ENCODE measurements around the gene PRKAR2A.
"Not testable (repeated sequence)": the region's sequence is repeated elsewhere in the genome, so short reads cannot be mapped to it uniquely, and the experiment has no call there.

PRKAR2A gene

GRCh38 chr3:48738926-48739616 is 108.6 kb downstream of the PRKAR2A start:
- no peak for TF ChIP-seq CTCF (conservative IDR thresholded peaks at IDR 0.05; ENCODE audit: low read depth, low read length)
- H3K4me3 ChIP-seq (ENCODE audit: low read length) = no peak overlapping the region
- no peak for DNase-seq (ENCODE audit: low read depth)

DNA sequence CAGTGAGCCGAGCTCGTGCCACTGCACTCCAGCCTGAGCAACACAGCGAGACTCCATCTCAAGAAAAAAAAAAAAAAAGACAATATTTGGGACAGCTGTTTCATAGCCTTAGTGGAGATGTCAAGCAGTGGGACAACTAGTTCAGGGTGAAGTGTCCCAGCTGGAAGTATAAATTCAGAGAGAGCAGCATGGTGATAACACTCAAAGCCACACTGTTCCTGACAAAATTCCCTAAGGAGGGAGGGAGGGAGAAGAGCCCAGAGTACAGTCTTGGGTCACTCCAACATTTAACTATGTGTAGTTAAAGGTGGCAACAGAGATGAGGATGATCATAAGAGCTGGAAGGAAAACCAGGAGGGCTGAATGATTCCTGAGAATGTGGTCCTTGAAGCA is 109.5 kb downstream of the PRKAR2A start:
- TF ChIP-seq CTCF (conservative IDR thresholded peaks at IDR 0.05; ENCODE audit: low read depth, low read length) = no peak
- H3K4me3 ChIP-seq (ENCODE audit: low read length) = no peak overlapping the region
- no peak for DNase-seq (ENCODE audit: low read depth)

GRCh38 chr3:48735075-48735767 is 112.5 kb downstream of the PRKAR2A start:
- DNase-seq (ENCODE audit: low read depth); H3K4me3 ChIP-seq (ENCODE audit: low read length): not testable (repeated sequence)

- DNase-seq (ENCODE audit: low read depth); H3K4me3 ChIP-seq (ENCODE audit: low read length): not testable (repeated sequence)
Measured at GRCh38 chr3:48734541-48734940, 113.1 kb downstream of the PRKAR2A start.

DNA sequence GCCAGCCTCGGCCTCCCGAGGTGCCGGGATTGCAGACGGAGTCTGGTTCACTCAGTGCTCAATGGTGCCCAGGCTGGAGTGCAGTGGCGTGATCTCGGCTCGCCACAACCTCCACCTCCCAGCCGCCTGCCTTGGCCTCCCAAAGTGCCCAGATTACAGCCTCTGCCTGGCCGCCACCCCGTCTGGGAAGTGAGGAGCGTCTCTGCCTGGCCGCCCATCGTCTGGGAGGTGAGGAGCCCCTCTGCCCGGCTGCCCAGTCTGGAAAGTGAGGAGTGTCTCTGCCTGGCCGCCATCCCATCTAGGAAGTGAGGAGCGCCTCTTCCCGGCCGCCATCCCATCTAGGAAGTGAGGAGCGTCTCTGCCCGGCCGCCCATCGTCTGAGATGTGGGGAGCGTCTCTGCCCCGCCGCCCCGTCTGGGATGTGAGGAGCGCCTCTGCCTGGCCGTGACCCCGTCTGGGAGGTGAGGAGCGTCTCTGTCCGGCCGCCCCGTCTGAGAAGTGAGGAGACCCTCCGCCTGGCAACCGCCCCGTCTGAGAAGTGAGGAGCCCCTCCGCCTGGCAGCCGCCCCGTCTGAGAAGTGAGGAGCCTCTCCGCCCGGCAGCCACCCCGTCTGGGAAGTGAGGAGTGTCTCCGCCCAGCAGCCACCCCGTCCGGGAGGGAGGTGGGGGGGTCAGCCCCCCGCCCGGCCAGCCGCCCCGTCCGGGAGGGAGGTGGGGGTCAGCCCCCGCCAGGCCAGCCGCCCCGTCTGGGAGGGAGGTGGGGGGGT is 113.7 kb downstream of the PRKAR2A start:
- DNase-seq (ENCODE audit: low read depth); H3K4me3 ChIP-seq (ENCODE audit: low read length): not testable (repeated sequence)

DNA sequence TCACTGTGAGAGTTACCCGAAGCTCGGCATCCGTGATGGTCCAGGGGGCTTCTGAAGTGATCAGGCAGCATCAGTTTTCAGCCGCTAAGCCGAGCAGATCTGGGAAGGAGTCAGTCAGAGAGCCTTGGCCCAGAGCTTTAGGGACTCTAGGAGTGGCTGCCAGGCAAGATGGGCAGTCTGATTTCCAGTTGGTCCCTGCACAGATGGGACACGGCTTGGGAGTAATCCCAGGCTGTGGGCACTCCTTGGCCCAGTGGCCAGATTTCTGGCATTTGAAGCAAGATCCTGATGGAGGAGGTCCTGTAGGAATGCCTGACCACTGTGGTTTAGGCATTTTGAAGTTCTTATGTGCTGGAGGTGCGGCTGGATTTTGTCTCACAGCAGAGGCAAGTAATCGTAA is 120.2 kb downstream of the PRKAR2A start:
- no peak for TF ChIP-seq CTCF (conservative IDR thresholded peaks at IDR 0.05; ENCODE audit: low read depth, low read length)
- no peak for DNase-seq (ENCODE audit: low read depth)
- no peak overlapping the region for H3K4me3 ChIP-seq (ENCODE audit: low read length)

GRCh38 chr3:48725185-48725855 is 122.4 kb downstream of the PRKAR2A start:
- H3K4me3 ChIP-seq (ENCODE audit: low read length); DNase-seq (ENCODE audit: low read depth): not testable (repeated sequence)

- no peak overlapping the region for H3K4me3 ChIP-seq (ENCODE audit: low read length)
- TF ChIP-seq CTCF (conservative IDR thresholded peaks at IDR 0.05; ENCODE audit: low read depth, low read length) = no peak
- no peak for DNase-seq (ENCODE audit: low read depth)
Measured at GRCh38 chr3:48723725-48724124, 123.9 kb downstream of the PRKAR2A start.

- H3K4me3 ChIP-seq (ENCODE audit: low read length); DNase-seq (ENCODE audit: low read depth): not testable (repeated sequence)
Measured at GRCh38 chr3:48723293-48723692, 124.4 kb downstream of the PRKAR2A start.
